Measurements from ENCODE around the gene PCK2.

DNA sequence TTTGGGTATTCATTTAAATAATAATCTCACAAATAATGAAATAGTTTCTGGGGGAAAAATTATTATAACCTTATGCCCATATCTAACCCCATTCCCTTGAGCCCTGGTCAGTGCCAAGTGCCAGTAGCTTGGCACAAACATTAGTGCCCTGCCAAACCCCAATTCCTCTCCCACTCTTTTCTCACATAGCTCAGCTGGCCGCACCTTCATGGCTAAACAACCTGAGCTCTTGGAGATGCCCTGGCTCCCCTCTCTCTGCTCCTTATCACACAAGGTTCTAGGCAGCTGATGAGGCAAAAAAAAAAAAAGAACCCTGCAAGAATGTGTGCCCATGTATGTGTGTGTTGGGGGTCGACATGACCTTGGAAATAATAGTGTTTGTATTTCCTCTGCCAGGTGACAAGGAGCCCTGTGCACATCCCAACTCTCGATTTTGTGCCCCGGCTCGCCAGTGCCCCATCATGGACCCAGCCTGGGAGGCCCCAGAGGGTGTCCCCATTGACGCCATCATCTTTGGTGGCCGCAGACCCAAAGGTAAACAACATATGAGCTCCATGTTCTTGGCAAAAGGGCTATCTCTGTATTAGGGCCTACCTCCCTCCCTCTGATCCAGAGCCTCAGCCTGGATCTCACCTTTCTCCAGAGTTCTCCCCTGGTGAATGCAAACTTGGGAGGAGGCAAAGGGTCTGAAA is 8.4 kb downstream of the PCK2 start:
- TF ChIP-seq, protein P1, sequence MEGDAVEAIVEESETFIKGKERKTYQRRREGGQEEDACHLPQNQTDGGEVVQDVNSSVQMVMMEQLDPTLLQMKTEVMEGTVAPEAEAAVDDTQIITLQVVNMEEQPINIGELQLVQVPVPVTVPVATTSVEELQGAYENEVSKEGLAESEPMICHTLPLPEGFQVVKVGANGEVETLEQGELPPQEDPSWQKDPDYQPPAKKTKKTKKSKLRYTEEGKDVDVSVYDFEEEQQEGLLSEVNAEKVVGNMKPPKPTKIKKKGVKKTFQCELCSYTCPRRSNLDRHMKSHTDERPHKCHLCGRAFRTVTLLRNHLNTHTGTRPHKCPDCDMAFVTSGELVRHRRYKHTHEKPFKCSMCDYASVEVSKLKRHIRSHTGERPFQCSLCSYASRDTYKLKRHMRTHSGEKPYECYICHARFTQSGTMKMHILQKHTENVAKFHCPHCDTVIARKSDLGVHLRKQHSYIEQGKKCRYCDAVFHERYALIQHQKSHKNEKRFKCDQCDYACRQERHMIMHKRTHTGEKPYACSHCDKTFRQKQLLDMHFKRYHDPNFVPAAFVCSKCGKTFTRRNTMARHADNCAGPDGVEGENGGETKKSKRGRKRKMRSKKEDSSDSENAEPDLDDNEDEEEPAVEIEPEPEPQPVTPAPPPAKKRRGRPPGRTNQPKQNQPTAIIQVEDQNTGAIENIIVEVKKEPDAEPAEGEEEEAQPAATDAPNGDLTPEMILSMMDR (IDR thresholded peaks at IDR 0.05; ENCODE audit: low read depth, low read length, missing input control), result no peak
- TF ChIP-seq MAX (IDR thresholded peaks at IDR 0.05) (no peak), TAF1 (conservative IDR thresholded peaks at IDR 0.05) (no peak), EGR1 (IDR thresholded peaks at IDR 0.05; ENCODE audit: low read depth in 2 of 2) (no peak), HNF4A (conservative IDR thresholded peaks at IDR 0.05) (no peak)
- TF ChIP-seq, protein P2, sequence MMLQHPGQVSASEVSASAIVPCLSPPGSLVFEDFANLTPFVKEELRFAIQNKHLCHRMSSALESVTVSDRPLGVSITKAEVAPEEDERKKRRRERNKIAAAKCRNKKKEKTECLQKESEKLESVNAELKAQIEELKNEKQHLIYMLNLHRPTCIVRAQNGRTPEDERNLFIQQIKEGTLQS (IDR thresholded peaks at IDR 0.05), result no peak

All from liver (tissue), 3 donors.